Panc1 (cell line): ENCODE results near the gene TRIM39. TPM values are rescaled to one million over a fixed set of nuclear protein-coding genes. Genes with fewer than 3 reads are reported as not detected.

Experiments
- ATAC-seq: fragments of 200-7000 bp; cut with Tn5 transposase; 2 replicates; pipeline ENCODE4 v1.9.1; 2020; ENCODE audit warnings: mild to moderate bottlenecking, moderate library complexity
- BruUV-seq: library from RNA; stranded (reverse); fragments of 400-500 nt; replicated peaks from 2 replicates; lab custom pipeline; 2021; lab: Mats Ljungman, UMichigan
- CTCF ChIA-PET: fragments of 300-600 bp; sonication (Branson Sonifier 250); formaldehyde crosslinking; loops from one replicate; lab custom pipeline; 2022; ENCODE audit warnings: antibody characterized with exemption; lab: Charles Lee
- POLR2A ChIA-PET: fragments of 300-600 bp; sonication (Branson Sonifier 250); formaldehyde crosslinking; loops from one replicate; lab custom pipeline; 2022; ENCODE audit warnings: antibody characterized with exemption; lab: Charles Lee
- DNase-seq: peaks from one replicate; pipeline ENCODE4 v3.0.0-alpha.2; 2010; ENCODE audit warnings: low read depth, low spot score
- H3K27ac ChIP-seq: 2 replicates; pipeline ENCODE4 v1.5.1; 2011; ENCODE audit warnings: mild to moderate bottlenecking, low read length, inconsistent platforms
- H3K27me3 ChIP-seq: fragments of 200-500 bp; sonication (Bioruptor generic); 2 replicates; pipeline ENCODE4 v1.6.0; 2014; ENCODE audit warnings: low read length, inconsistent platforms; ENCODE audit not compliant: control insufficient read depth, insufficient read depth
- H3K36me3 ChIP-seq: fragments of 200-500 bp; sonication (Bioruptor generic); 2 replicates; pipeline ENCODE4 v1.5.1; 2014; ENCODE audit warnings: inconsistent platforms, mild to moderate bottlenecking, low read length, moderate library complexity; ENCODE audit not compliant: control insufficient read depth, insufficient read depth
- H3K4me1 ChIP-seq: 2 replicates; pipeline ENCODE4 v1.5.1; 2011; ENCODE audit warnings: inconsistent platforms, mild to moderate bottlenecking, low read length, moderate library complexity; ENCODE audit not compliant: control insufficient read depth, insufficient read depth
- H3K4me3 ChIP-seq, 2 experiments: 2 replicates each; pipeline ENCODE4 v1.5.1; 2011 to 2012; ENCODE audit warnings: low read depth in 2 of 2, low read length in 2 of 2, mild to moderate bottlenecking in 2 of 2, inconsistent platforms in 1 of 2, moderate library complexity in 1 of 2
- H3K9me3 ChIP-seq: fragments of 200-500 bp; sonication (Bioruptor generic); 2 replicates; pipeline ENCODE4 v1.5.1; 2014; ENCODE audit warnings: low read depth, mild to moderate bottlenecking, inconsistent platforms, low read length, moderate library complexity; ENCODE audit not compliant: control insufficient read depth, insufficient read depth
- POLR2AphosphoS5 ChIP-seq: IDR thresholded peaks from 2 replicates; pipeline ENCODE4 v1.6.1; 2012; ENCODE audit warnings: mild to moderate bottlenecking, low read depth, low read length, moderate library complexity
- SIN3A ChIP-seq: IDR thresholded peaks from 2 replicates; pipeline ENCODE4 v1.6.1; 2012; ENCODE audit warnings: low read depth, mild to moderate bottlenecking, low read length, moderate library complexity, borderline replicate concordance; ENCODE audit not compliant: insufficient read depth
- TCF7L2 ChIP-seq: IDR thresholded peaks from 2 replicates; pipeline ENCODE4 v1.6.1; 2011; ENCODE audit warnings: mild to moderate bottlenecking, low read depth, low read length, inconsistent platforms
- in situ Hi-C: cut with HindIII; loops from 2 replicates; pipeline ENCODE4 v1.10.0; 2016; ENCODE audit warnings: low sequenced_read_pairs, low pct_unique_long_range_greater_than_20kb
- intact Hi-C: fragments of 100-400 bp; cut with micrococcal nuclease; formaldehyde crosslinking; loops from one replicate; pipeline ENCODE4 v1.10.0; 2022; ENCODE audit not compliant: unreplicated experiment
- total RNA-seq: library from RNA; stranded (reverse); gene quantifications from one replicate; pipeline ENCODE4 v1.2.1, GENCODE V29; 2021; ENCODE audit not compliant: unreplicated experiment
- TF ChIP-seq, protein P1 (sequence below), 2 experiments: IDR thresholded peaks; 2 replicates each; pipeline ENCODE4 v1.6.1; 2011 to 2012; ENCODE audit warnings: low read depth in 2 of 2, control low read depth in 1 of 2, low read length in 1 of 2, mild to moderate bottlenecking in 1 of 2, moderate library complexity in 1 of 2; ENCODE audit not compliant: insufficient read depth in 1 of 2
- TF ChIP-seq, protein P2 (sequence below): fragments of 450-650 bp; IDR thresholded peaks from 2 replicates; pipeline ENCODE4 v1.5.1; 2017; ENCODE audit warnings: mild to moderate bottlenecking

TRIM39 gene
- total RNA-seq, 1 experiment from 2014 or later: 13.4 TPM

DNA sequence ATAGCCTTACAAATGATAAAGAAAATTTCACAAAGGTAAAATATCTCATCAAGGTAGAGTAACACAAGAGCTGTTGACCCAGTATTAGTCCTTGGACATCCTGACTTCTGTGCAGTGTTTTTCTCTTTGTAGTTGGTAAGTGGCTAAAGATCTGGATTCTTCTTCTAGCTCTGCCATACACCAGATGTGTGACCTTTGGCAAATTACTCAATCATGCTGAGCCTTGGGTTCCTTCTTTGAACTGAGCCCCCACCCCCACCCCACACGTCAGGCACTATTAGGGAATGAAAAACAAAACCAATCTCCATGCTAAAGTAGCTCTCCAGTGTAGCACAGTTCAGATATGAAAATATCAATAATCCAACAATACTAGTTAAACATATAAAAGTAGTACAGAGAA is 15.1 kb upstream of the TRIM39 start:
- intact Hi-C loops (no loop called here), in situ Hi-C loops (no loop called here)
- Histone ChIP-seq H3K9me3 (no peaks in the 10 kb centered on the region), H3K27me3 (no peaks in the 10 kb centered on the region), H3K4me1 (no peaks in the 10 kb centered on the region), H3K36me3 (no peaks in the 10 kb centered on the region; the same call in 1 of the 2 replicates), H3K27ac (no peak overlapping the region), H3K4me3 (no peak overlapping the region)
- TF ChIP-seq, protein P1, sequence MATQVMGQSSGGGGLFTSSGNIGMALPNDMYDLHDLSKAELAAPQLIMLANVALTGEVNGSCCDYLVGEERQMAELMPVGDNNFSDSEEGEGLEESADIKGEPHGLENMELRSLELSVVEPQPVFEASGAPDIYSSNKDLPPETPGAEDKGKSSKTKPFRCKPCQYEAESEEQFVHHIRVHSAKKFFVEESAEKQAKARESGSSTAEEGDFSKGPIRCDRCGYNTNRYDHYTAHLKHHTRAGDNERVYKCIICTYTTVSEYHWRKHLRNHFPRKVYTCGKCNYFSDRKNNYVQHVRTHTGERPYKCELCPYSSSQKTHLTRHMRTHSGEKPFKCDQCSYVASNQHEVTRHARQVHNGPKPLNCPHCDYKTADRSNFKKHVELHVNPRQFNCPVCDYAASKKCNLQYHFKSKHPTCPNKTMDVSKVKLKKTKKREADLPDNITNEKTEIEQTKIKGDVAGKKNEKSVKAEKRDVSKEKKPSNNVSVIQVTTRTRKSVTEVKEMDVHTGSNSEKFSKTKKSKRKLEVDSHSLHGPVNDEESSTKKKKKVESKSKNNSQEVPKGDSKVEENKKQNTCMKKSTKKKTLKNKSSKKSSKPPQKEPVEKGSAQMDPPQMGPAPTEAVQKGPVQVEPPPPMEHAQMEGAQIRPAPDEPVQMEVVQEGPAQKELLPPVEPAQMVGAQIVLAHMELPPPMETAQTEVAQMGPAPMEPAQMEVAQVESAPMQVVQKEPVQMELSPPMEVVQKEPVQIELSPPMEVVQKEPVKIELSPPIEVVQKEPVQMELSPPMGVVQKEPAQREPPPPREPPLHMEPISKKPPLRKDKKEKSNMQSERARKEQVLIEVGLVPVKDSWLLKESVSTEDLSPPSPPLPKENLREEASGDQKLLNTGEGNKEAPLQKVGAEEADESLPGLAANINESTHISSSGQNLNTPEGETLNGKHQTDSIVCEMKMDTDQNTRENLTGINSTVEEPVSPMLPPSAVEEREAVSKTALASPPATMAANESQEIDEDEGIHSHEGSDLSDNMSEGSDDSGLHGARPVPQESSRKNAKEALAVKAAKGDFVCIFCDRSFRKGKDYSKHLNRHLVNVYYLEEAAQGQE (IDR thresholded peaks at IDR 0.05; ENCODE audit: insufficient read depth in 1 of 2, low read depth in 2 of 2, low read length in 1 of 2): no peak
- no peak for TF ChIP-seq SIN3A
- no peak for TF ChIP-seq POLR2AphosphoS5
- no peak for TF ChIP-seq TCF7L2
- TF ChIP-seq, protein P2, sequence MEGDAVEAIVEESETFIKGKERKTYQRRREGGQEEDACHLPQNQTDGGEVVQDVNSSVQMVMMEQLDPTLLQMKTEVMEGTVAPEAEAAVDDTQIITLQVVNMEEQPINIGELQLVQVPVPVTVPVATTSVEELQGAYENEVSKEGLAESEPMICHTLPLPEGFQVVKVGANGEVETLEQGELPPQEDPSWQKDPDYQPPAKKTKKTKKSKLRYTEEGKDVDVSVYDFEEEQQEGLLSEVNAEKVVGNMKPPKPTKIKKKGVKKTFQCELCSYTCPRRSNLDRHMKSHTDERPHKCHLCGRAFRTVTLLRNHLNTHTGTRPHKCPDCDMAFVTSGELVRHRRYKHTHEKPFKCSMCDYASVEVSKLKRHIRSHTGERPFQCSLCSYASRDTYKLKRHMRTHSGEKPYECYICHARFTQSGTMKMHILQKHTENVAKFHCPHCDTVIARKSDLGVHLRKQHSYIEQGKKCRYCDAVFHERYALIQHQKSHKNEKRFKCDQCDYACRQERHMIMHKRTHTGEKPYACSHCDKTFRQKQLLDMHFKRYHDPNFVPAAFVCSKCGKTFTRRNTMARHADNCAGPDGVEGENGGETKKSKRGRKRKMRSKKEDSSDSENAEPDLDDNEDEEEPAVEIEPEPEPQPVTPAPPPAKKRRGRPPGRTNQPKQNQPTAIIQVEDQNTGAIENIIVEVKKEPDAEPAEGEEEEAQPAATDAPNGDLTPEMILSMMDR: no peak
- ChIA-PET CTCF (no interaction called here), POLR2A (no interaction called here)
- DNase-seq: no peak
- no peak for ATAC-seq
- BruUV-seq: no TSS peak

DNA sequence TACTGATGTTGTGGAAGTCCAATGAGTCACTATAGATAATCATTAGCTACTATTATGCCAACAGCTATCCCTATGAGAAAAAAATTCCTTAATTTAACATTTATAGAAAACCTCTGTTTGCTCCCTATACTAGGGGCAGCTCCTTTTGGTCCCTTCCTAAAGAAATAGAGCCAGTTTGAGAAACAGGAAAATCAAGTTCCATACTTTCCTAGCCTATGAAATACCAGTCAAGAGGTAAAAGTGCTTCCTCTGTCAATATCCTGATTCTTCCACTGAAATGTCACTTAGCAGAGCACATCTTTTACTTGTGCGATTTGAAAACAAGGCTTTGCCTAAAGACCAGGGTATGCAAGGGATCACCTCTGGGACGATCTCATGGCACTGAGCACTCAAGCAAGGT is 14.5 kb upstream of the TRIM39 start:
- Histone ChIP-seq H3K27me3 (no peaks in the 10 kb centered on the region), H3K9me3 (no peaks in the 10 kb centered on the region), H3K27ac (no peak overlapping the region), H3K4me3 (no peak overlapping the region), H3K36me3 (no peaks in the 10 kb centered on the region; the same call in 1 of the 2 replicates), H3K4me1 (no peaks in the 10 kb centered on the region)
- in situ Hi-C loops (no loop called here), intact Hi-C loops (no loop called here)
- DNase-seq: no peak
- BruUV-seq: no TSS peak
- ChIA-PET POLR2A (interaction anchor here (0.6 kb wide), 1 partner anchor 204 kb away, joined by 5 read pairs; no protein-coding TSS in a partner anchor), CTCF (no interaction called here)
- no peak for ATAC-seq
- no peak for TF ChIP-seq POLR2AphosphoS5
- TF ChIP-seq, protein P2: no peak
- TF ChIP-seq, protein P1 (IDR thresholded peaks at IDR 0.05; ENCODE audit: insufficient read depth in 1 of 2, low read depth in 2 of 2, low read length in 1 of 2): no peak
- no peak for TF ChIP-seq SIN3A
- TF ChIP-seq TCF7L2: no peak
